GM18951 (cell line): ENCODE data around the gene NKAIN4.

Experiments
- POLR2A ChIP-seq: IDR thresholded peaks from 4 replicates; pipeline ENCODE4 v1.6.1; 2011; ENCODE audit warnings: mild to moderate bottlenecking; ENCODE audit not compliant: insufficient read length, insufficient read depth; ENCODE audit errors: extremely low read depth
- in situ Hi-C: fragments of 300-500 bp; cut with MboI; formaldehyde crosslinking; loops from one replicate; pipeline ENCODE4 v1.12.0; 2022; ENCODE audit warnings: low sequenced_read_pairs, mixed read lengths, inconsistent platforms; ENCODE audit not compliant: unreplicated experiment

Gene NKAIN4

DNA sequence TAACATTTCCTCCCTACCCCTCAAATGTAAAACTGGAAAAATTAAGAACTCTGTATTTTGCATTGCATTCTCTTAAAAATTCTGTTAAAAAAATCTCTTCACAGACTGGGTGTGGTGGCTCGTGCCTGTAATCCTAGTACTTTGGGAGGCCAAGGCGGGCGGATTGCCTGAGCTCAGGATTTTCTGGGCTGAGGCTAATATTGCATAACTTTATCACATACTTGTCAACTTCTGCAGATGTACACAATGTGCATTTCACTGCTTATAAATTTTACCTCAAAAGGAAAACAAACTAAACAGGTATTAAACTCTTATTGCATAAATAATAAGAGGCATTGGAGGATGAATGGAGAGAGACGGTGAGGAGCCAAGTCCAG is 59.5 kb downstream of the NKAIN4 start:
- no peak for TF ChIP-seq POLR2A
- in situ Hi-C loops: no loop called here

DNA sequence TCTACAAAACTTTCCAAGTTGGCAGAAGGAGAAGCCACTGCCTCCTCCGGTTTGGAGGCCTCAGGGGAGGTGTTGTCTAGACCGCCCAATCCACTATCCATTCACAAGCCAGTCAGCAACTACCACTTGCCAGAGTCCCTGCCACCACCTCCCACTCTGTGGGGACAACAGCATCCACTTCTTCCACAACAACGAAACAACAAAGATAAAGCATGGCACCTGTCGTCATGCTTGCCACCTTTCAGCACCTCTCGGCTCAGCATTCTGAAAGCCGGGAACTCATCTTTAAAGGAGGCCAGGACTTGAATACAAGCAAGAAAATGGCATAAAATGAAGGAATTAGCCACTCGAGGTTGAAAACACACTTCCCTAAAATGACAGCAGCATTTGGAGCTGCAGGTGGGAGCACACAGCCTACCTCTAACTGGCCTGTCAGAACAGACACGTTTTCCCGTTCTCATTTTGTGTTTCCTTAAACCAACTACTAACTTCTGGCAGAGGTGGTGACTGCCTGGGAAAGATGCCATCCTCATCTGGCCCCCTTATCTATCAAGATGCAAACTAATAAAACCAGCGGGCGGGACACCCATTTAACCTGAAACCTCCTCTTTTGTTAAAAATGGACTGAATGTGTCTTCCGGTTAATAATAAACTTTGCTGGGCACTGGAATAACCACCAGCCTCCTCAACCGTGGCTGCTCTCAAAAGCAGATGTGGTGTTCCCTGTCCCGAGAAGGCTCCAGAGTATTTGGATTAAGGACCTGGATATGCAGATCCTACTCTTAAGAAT is 60.1 kb downstream of the NKAIN4 start:
- TF ChIP-seq POLR2A: no peak
- in situ Hi-C loops: no loop called here

DNA sequence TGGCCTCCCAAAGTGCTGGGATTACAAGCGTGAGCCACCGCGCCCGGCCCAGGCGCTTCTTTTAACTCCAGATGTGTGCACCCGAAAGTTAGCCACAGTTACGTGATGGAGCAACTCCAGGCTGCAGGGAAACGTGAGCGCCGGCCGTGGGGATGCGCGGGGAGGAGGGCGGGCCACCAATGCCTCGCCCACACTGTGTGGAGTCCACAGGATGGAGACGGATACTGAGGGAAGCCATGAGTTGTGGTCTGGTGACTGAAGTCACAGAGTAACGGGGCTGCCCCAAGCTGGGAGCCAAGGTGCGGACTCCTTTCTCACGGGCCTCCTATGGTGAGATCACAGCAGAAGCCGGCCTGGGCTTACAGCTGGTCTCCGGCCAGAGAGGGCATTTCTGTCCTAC is 61.5 kb downstream of the NKAIN4 start:
- in situ Hi-C loops: no loop called here
- TF ChIP-seq POLR2A: no peak

DNA sequence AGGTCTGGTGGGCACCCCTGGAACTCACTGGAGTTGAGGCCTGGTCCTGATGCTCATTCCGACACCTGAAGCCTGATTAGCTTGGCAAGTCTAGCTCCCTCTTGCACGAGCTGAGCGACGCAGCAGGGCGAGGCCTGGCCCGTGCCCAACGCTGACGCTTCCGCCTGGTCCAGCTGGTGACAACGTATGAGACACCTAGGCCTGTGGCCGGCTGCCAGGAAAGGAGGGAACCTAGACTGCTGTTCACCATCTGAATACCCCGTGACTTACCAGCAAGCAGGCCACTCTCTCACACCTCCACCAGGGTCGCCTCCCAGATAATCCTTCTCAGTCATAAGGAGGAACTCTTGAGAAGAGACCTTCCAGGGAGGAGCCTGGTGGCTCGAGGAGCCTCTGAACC is 62.9 kb downstream of the NKAIN4 start:
- in situ Hi-C loops: no loop called here

DNA sequence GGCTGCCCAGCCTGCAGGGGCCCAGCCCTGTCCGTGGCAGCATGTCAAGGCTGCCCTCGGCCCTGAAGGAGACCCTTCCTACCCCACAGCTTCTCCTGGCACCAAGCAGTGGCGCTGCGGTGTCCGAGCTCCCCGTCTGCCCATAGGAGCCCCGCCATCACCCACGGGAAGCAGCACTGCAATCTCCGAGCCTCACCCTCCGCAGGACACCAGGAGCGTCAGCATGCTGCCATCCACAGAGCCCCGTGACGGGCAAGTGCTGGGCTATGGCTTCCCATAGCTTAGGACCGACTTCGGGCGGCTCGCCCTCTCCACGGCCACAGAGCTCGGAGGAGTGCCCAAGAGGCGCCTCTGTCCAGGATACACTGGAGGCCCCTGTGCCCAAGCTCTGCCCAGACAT is 63.4 kb downstream of the NKAIN4 start:
- in situ Hi-C loops: no loop called here
- no peak for TF ChIP-seq POLR2A

More for the DNA sequence above, 62.9 kb downstream of the NKAIN4 start:
- no peak for TF ChIP-seq POLR2A
